Right lobe of liver (tissue), 6 donors: ENCODE data around the gene ATG2A. TPM values are rescaled to one million over a fixed set of nuclear protein-coding genes. Genes with fewer than 3 reads are reported as not detected.

Experiments used
- ATAC-seq, 4 donors: fragments of 200-7000 bp; cut with Tn5 transposase; one replicate each; pipeline ENCODE4 v1.9.1; 2020; ENCODE audit warnings: mild to moderate bottlenecking in 4 of 4, moderate library complexity in 4 of 4
- DNase-seq, 3 donors: peaks; one replicate each; pipeline ENCODE4 v3.0.0-alpha.2; 2020
- H3K27ac ChIP-seq, 3 donors: fragments of 200-600 bp; one replicate each; pipeline ENCODE4 v1.8.0; 2022
- H3K27me3 ChIP-seq, 2 donors: fragments of 200-600 bp; one replicate each; pipeline ENCODE4 v1.8.0; 2022
- H3K36me3 ChIP-seq, 4 donors: fragments of 200-600 bp; sonication (generic) in 1 of 4; one replicate each; pipeline versions ENCODE4 v1.5.1 to v1.8.0; 2017 to 2022; ENCODE audit warnings: control low read depth in 1 of 4
- H3K4me1 ChIP-seq, 4 donors: fragments of 200-600 bp; sonication (generic) in 1 of 4; one replicate each; pipeline versions ENCODE4 v1.5.1 to v1.8.0; 2017 to 2022; ENCODE audit warnings: control low read depth in 1 of 4
- H3K4me3 ChIP-seq, 3 donors: fragments of 200-600 bp; one replicate each; pipeline ENCODE4 v1.8.0; 2022
- H3K9me3 ChIP-seq, 4 donors: fragments of 200-600 bp; sonication (generic) in 1 of 4; one replicate each; pipeline versions ENCODE4 v1.5.1 to v1.8.0; 2017 to 2022; ENCODE audit warnings: control low read depth in 1 of 4
- POLR2A ChIP-seq: fragments of 450-650 bp; IDR thresholded peaks from one replicate; pipeline ENCODE4 v1.6.1; 2017; ENCODE audit warnings: antibody characterized with exemption, mild to moderate bottlenecking
- WGBS: methylation state at CpG from one replicate; pipeline ENCODE4 v1.1.6; 2018; ENCODE audit warnings: low coverage, low lambda C conversion rate; ENCODE audit not compliant: insufficient coverage; ENCODE audit errors: missing lambda C conversion rate; 5-methylcytosine and 5-hydroxymethylcytosine counted together
- intact Hi-C, 2 donors: fragments of 100-400 bp; cut with DNase I; formaldehyde crosslinking; loops; one replicate each; pipeline versions ENCODE4 v1.11.2 to v1.14.1; 2022
- total RNA-seq, 6 experiments: library from RNA; depleted of rRNA in 2 of 6; stranded (reverse); fragments of >200 nt in 2 of 6; fragmentation: NEBNext Ultra II Directional in 3 of 6; extraction: Animal tissue kit (Norgen Biotek cat#: 25700) in 3 of 6; gene quantifications; one replicate each; pipeline versions ENCODE4 v1.1.0 to v1.2.4, GENCODE V29; 2016 to 2023
- TF ChIP-seq, protein P1 (sequence below), 4 donors: fragments of 200-600 bp in 3 of 4; fragments of 450-650 bp in 1 of 4; IDR thresholded peaks; one replicate each; pipeline versions ENCODE4 v1.5.1 to v1.8.0; 2016 to 2022; ENCODE audit warnings: antibody characterized with exemption in 4 of 4, mild to moderate bottlenecking in 2 of 4
- donor health status: DM: no; HTN: yes; CAD: no.
- donor health status: DM: no; HTN: no; CAD: no.
- donor health status: DM: no; HTN: no; CAD: no.
- donor health status: DM: no; HTN: yes; CAD: no.
- donor health status: DM: no; HTN: yes; CAD: no.

The ATG2A gene
- total RNA-seq, 6 experiments from 2014 or later, result 26.4 to 42.9 (median 32.2) TPM

DNA sequence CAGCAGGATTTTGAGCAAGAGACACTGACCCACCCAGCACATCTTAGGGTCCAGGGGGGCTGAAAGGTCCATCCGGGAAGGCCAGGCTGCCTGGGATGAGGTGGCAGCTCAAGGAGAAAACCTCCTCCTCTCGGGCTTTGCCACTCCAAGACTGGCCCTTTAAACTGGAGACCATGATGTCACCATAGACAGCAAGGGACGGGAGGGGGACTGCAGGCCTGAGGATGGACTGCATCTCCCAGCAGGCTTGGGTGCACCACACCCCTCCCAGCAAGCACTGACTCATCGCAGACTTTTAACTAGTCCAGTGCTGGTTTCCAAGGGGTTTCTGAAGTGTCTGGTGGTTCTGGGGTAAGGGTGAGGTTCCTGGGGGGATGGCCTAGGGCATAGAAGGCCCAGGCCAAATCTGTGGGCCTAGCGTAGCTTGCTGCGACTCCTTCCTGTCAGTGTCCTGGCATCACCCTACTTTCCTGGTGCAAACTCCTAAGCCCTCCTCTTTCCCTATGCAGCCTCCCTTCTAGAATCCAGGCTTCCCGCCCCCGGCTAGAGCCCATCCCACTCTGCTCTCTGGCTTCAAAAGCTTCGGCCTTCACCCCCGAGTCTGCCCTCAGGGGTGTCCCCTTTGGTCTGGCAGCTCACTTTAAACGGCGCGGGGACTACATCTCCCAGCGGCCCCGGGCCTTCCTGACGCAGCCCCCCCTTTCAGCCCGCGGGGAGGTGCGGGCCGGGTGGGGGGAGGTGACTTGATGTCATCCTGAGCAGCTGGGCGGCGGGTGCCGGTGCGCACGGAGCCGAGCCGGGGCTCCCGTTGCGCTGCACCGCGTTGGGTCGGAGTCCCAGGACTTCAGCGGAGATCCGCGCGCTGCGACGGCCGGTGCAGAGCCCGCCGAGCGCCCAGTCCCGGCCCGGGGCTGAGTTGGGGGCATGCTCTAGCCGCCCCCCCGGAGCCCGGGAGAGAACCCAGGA is 7.2 kb upstream of the ATG2A start, which contains the start of gene PPP2R5B:
Gene PPP2R5B (plus strand): TSS at position 746 of the 966 bp plus-strand sequence. CDS start 1,046 bp downstream, outside the sequence.
- whole genome bisulfite sequencing, result 2% methylated on average over 9 of the region's 47 CpGs

DNA sequence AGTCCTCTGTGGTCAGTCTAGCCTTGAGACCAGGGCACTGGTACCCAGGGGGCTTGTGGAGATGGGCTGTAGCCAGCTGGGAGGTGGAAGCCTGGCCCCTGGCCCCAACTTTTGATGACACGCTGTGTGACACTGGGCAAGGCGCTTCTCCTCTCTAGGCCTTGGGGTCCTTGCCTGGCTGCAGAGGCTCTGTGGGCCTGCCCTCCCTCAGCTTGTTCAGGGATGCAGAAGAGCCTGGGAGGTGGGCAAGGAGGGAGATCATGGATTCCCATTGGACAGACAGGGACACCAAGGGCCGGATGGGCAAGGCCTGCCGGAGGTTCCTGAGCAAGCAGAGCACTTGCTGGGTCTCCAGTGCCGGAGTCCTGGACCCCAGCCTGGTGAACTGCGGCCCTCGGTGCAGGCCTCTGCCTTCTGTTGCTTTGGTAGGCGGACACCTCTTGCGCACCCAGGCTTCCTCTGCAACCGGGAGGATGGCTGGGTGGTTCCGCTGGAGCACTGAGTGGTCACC is 6.2 kb upstream of the ATG2A start:
- peak in 1 of 3 donors; percentile 53 for DNase-seq
- no peaks in the 10 kb centered on the region for H3K27me3 ChIP-seq
- intact Hi-C loops, result loop anchor here in 1 of 2 donors (10.0 kb wide), 1 partner anchor 62 kb away; no protein-coding TSS in a partner anchor
- H3K27ac ChIP-seq, result peak overlapping the region in 2 of 3 donors; percentile 94 to 98
- H3K9me3 ChIP-seq, result no peaks in the 10 kb centered on the region
- peaks cover 0 to 7% (median 3%) of the 10 kb centered on the region in 4 donors for H3K4me1 ChIP-seq
- H3K4me3 ChIP-seq, result no peak overlapping the region
- H3K36me3 ChIP-seq, result no peaks in the 10 kb centered on the region
- TF ChIP-seq, protein P1, sequence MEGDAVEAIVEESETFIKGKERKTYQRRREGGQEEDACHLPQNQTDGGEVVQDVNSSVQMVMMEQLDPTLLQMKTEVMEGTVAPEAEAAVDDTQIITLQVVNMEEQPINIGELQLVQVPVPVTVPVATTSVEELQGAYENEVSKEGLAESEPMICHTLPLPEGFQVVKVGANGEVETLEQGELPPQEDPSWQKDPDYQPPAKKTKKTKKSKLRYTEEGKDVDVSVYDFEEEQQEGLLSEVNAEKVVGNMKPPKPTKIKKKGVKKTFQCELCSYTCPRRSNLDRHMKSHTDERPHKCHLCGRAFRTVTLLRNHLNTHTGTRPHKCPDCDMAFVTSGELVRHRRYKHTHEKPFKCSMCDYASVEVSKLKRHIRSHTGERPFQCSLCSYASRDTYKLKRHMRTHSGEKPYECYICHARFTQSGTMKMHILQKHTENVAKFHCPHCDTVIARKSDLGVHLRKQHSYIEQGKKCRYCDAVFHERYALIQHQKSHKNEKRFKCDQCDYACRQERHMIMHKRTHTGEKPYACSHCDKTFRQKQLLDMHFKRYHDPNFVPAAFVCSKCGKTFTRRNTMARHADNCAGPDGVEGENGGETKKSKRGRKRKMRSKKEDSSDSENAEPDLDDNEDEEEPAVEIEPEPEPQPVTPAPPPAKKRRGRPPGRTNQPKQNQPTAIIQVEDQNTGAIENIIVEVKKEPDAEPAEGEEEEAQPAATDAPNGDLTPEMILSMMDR (IDR thresholded peaks at IDR 0.05), result no peak
- no peak for TF ChIP-seq POLR2A
- ATAC-seq, result no peak
- no CpG with 5 or more reads among the region's 11 CpGs for WGBS

More for the DNA sequence above, 7.2 kb upstream of the ATG2A start, which contains the start of gene PPP2R5B:
- intact Hi-C loops, result loop anchor here in 1 of 2 donors (10.0 kb wide), 1 partner anchor 61 kb away; no protein-coding TSS in a partner anchor
- peaks cover 0 to 7% (median 2%) of the 10 kb centered on the region in 4 donors for H3K4me1 ChIP-seq
- peak within 1 kb of the TSS; percentile 94 to 98 (median 94) for H3K27ac ChIP-seq
- H3K27me3 ChIP-seq, result no peaks in the 10 kb centered on the region
- DNase-seq, result peak; percentile 95 to 97 (median 96)
- peak within 1 kb of the TSS; percentile 79 to 97 (median 89) for H3K4me3 ChIP-seq
- no peaks in the 10 kb centered on the region for H3K9me3 ChIP-seq
- peak; percentile 95 to 97 (median 96) for ATAC-seq
- H3K36me3 ChIP-seq, result peaks cover 0 to 2% (median 0%) of the 10 kb centered on the region in 4 donors
- peak; percentile 86 for TF ChIP-seq POLR2A
- TF ChIP-seq, protein P1 (IDR thresholded peaks at IDR 0.05), result no peak

GRCh38 chr11:64921384-64921783 is 4.4 kb upstream of the ATG2A start:
- H3K9me3 ChIP-seq, result no peaks in the 10 kb centered on the region
- DNase-seq, result peak in 1 of 3 donors; percentile 21
- TF ChIP-seq POLR2A, result no peak
- TF ChIP-seq, protein P1 (IDR thresholded peaks at IDR 0.05), result no peak
- no peaks in the 10 kb centered on the region for H3K27me3 ChIP-seq
- H3K36me3 ChIP-seq, result no peaks in the 10 kb centered on the region
- no peak overlapping the region for H3K27ac ChIP-seq
- WGBS, result no CpG with 5 or more reads among the region's 3 CpGs
- intact Hi-C loops, result loop anchor here in 1 of 2 donors (10.0 kb wide), 1 partner anchor 63 kb away; no protein-coding TSS in a partner anchor
- H3K4me1 ChIP-seq, result peaks cover 0 to 10% (median 4%) of the 10 kb centered on the region in 4 donors
- no peak overlapping the region for H3K4me3 ChIP-seq
- no peak for ATAC-seq

DNA sequence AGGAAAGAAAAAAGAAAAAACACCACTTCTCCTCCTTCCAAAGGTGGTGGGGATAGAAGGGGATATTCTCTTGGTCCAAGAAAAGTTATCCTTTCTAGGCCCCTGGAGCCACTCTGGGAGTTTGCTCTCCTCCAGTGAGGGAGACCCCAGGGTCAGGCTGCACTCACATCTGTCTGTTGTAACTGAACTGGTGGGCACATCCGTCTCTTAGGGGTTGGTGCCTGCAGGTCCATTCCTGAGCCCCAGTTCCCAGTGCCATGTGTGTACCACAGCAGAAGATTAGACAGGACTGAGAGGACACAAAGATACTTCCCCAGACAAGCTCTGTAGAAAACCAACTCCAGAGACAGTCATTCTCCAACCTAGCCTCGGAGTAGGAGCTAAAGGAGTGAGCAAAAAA is 3.1 kb upstream of the ATG2A start:
- no peaks in the 10 kb centered on the region for H3K36me3 ChIP-seq
- TF ChIP-seq, protein P1 (IDR thresholded peaks at IDR 0.05), result no peak
- TF ChIP-seq POLR2A, result no peak
- H3K27ac ChIP-seq, result no peak overlapping the region
- H3K27me3 ChIP-seq, result no peaks in the 10 kb centered on the region
- H3K9me3 ChIP-seq, result no peaks in the 10 kb centered on the region
- intact Hi-C loops, result loop anchor here in 1 of 2 donors (10.0 kb wide), 1 partner anchor 65 kb away; no protein-coding TSS in a partner anchor
- ATAC-seq (no peak), DNase-seq (no peak)
- WGBS, result 100% methylated on average over 1 of the region's 2 CpGs
- peaks cover 0 to 18% (median 5%) of the 10 kb centered on the region in 4 donors for H3K4me1 ChIP-seq
- no peak overlapping the region for H3K4me3 ChIP-seq
